H1 (cell line): ENCODE data around the gene CENPM. TPM values are rescaled to one million over a fixed set of nuclear protein-coding genes. Genes with fewer than 3 reads are reported as not detected.

ENCODE experiments used
- CTCF ChIA-PET: fragments of 300-600 bp; sonication (Branson Sonifier 250); formaldehyde crosslinking; loops from one replicate; lab custom pipeline; 2021; ENCODE audit not compliant: partially characterized antibody; lab: Charles Lee
- POLR2A ChIA-PET: fragments of 300-600 bp; sonication (Branson Sonifier 250); formaldehyde crosslinking; loops from one replicate; lab custom pipeline; 2021; ENCODE audit warnings: inconsistent platforms; ENCODE audit not compliant: partially characterized antibody; lab: Charles Lee
- DNase-seq, 2 experiments: peaks; one replicate each; pipeline versions ENCODE4 v3.0.0 to v3.0.0-alpha.2; 2010 to 2022; ENCODE audit warnings: low spot score in 2 of 2, low read depth in 1 of 2, mixed read lengths in 1 of 2
- FAIRE-seq: peaks from 2 replicates; lab custom pipeline; 2011; peaks lifted over from hg19 to GRCh38; lab: Jason Lieb, UNC
- H2AFZ ChIP-seq: 2 replicates; pipeline ENCODE4 v1.8.1; 2012; ENCODE audit warnings: low read length, inconsistent platforms
- H2AK5ac ChIP-seq: 2 replicates; pipeline ENCODE4 v1.6.1; 2013; ENCODE audit warnings: low read depth, low read length
- H2BK120ac ChIP-seq: replicated peaks from 2 replicates; pipeline ENCODE3; 2013; ENCODE audit warnings: low read depth, low read length, inconsistent platforms
- H2BK12ac ChIP-seq: 2 replicates; pipeline ENCODE4 v1.6.1; 2013; ENCODE audit warnings: low read depth, low read length
- H2BK15ac ChIP-seq: 2 replicates; pipeline ENCODE4 v1.6.1; 2013; ENCODE audit warnings: low read length
- H2BK20ac ChIP-seq: 2 replicates; pipeline ENCODE4 v1.6.1; 2013; ENCODE audit warnings: low read length
- H2BK5ac ChIP-seq: 2 replicates; pipeline ENCODE4 v1.6.1; 2013; ENCODE audit warnings: low read depth, low read length
- H3K14ac ChIP-seq: 2 replicates; pipeline ENCODE4 v1.6.1; 2013; ENCODE audit warnings: inconsistent platforms; ENCODE audit not compliant: insufficient read length
- H3K18ac ChIP-seq: 2 replicates; pipeline ENCODE4 v1.6.1; 2013; ENCODE audit warnings: low read length; ENCODE audit errors: extremely low read depth
- H3K23ac ChIP-seq: 2 replicates; pipeline ENCODE4 v1.6.1; 2013; ENCODE audit warnings: inconsistent platforms; ENCODE audit not compliant: insufficient read length
- H3K23me2 ChIP-seq: 2 replicates; pipeline ENCODE4 v1.6.1; 2013; ENCODE audit warnings: low read depth, low read length
- H3K27ac ChIP-seq: 2 replicates; pipeline ENCODE4 v1.6.1; 2011; ENCODE audit warnings: low read depth, low read length, inconsistent platforms
- H3K27me3 ChIP-seq, 4 experiments: replicated peaks in 1 of 4; 1 replicate in 1 of 4; 2 replicates in 3 of 4; pipeline versions ENCODE4 v1.6.1 to v1.8.1; 2011 to 2013; ENCODE audit warnings: low read length in 3 of 4, mild to moderate bottlenecking in 3 of 4, inconsistent platforms in 2 of 4, mixed read lengths in 2 of 4, moderate library complexity in 1 of 4; ENCODE audit not compliant: control insufficient read depth in 3 of 4, insufficient read depth in 3 of 4; ENCODE audit errors: extremely low read depth in 1 of 4
- H3K36me3 ChIP-seq, 4 experiments: 2 replicates each; pipeline versions ENCODE4 v1.6.1 to v1.8.1; 2011 to 2013; ENCODE audit warnings: mild to moderate bottlenecking in 4 of 4, low read length in 3 of 4, moderate library complexity in 2 of 4, control low read depth in 1 of 4, inconsistent platforms in 1 of 4; ENCODE audit not compliant: insufficient read depth in 4 of 4, control insufficient read depth in 2 of 4
- H3K4ac ChIP-seq: replicated peaks from 2 replicates; pipeline ENCODE3; 2013; ENCODE audit warnings: low read length, low read depth, mixed read lengths, inconsistent platforms; ENCODE audit not compliant: insufficient read length
- H3K4me1 ChIP-seq, 4 experiments: replicated peaks in 1 of 4; 1 replicate in 1 of 4; 2 replicates in 3 of 4; pipeline versions ENCODE4 v1.6.1 to v1.8.1; 2011 to 2013; ENCODE audit warnings: low read length in 3 of 4, inconsistent platforms in 2 of 4, mixed read lengths in 1 of 4; ENCODE audit not compliant: insufficient read depth in 4 of 4, control insufficient read depth in 3 of 4
- H3K4me2 ChIP-seq, 2 experiments: 2 replicates each; pipeline versions ENCODE4 v1.6.1 to v1.8.1; 2011 to 2013; ENCODE audit warnings: low read depth in 2 of 2, low read length in 2 of 2, control low read depth in 1 of 2, inconsistent platforms in 1 of 2, mild to moderate bottlenecking in 1 of 2; ENCODE audit not compliant: insufficient read depth in 1 of 2
- H3K4me3 ChIP-seq, 4 experiments: fragments of 200-600, 300-600 bp in 1 of 4; sonication (generic), shearing (Covaris generic), sonication (Bioruptor Twin) in 1 of 4; 2 replicates each; pipeline versions ENCODE4 v1.5.1 to v1.8.1; 2011 to 2016; ENCODE audit warnings: low read length in 4 of 4, low read depth in 3 of 4, control low read depth in 2 of 4, inconsistent platforms in 2 of 4, mild to moderate bottlenecking in 2 of 4, mixed read lengths in 1 of 4, moderate library complexity in 1 of 4; ENCODE audit not compliant: insufficient read depth in 2 of 4; ENCODE audit errors: extremely low read depth in 1 of 4
- H3K56ac ChIP-seq: replicated peaks from 2 replicates; pipeline ENCODE3; 2013; ENCODE audit warnings: low read depth, mild to moderate bottlenecking, mixed read lengths, low read length, inconsistent platforms; ENCODE audit not compliant: insufficient read length
- H3K79me1 ChIP-seq: 2 replicates; pipeline ENCODE4 v1.6.1; 2013; ENCODE audit warnings: low read depth, low read length, control low read depth
- H3K79me2 ChIP-seq, 2 experiments: 2 replicates each; pipeline versions ENCODE4 v1.6.1 to v1.8.1; 2012 to 2013; ENCODE audit warnings: low read length in 2 of 2, mild to moderate bottlenecking in 2 of 2, inconsistent platforms in 1 of 2; ENCODE audit not compliant: insufficient read depth in 2 of 2, control insufficient read depth in 1 of 2
- H3K9ac ChIP-seq, 4 experiments: replicated peaks in 1 of 4; 1 replicate in 1 of 4; 2 replicates in 3 of 4; pipeline versions ENCODE4 v1.6.1 to v1.8.1; 2011 to 2013; ENCODE audit warnings: low read depth in 3 of 4, low read length in 3 of 4, control low read depth in 2 of 4, mild to moderate bottlenecking in 2 of 4, moderate library complexity in 2 of 4, inconsistent platforms in 1 of 4; ENCODE audit errors: extremely low read depth in 1 of 4
- H3K9me3 ChIP-seq, 2 experiments: 2 replicates each; pipeline versions ENCODE4 v1.6.1 to v1.8.1; 2012 to 2013; ENCODE audit warnings: mild to moderate bottlenecking in 2 of 2, moderate library complexity in 2 of 2, control low read depth in 1 of 2, inconsistent platforms in 1 of 2, low read depth in 1 of 2, low read length in 1 of 2, mixed read lengths in 1 of 2; ENCODE audit not compliant: insufficient read depth in 2 of 2
- H4K20me1 ChIP-seq, 2 experiments: replicated peaks in 1 of 2; 2 replicates each; pipeline versions ENCODE3 to v1.8.1; 2011 to 2013; ENCODE audit warnings: inconsistent platforms in 2 of 2, low read length in 2 of 2, mild to moderate bottlenecking in 1 of 2; ENCODE audit not compliant: insufficient read depth in 2 of 2, control insufficient read depth in 1 of 2
- H4K5ac ChIP-seq: 2 replicates; pipeline ENCODE4 v1.6.1; 2013; ENCODE audit warnings: low read length, low read depth, mixed read lengths, inconsistent platforms; ENCODE audit not compliant: insufficient read length
- H4K8ac ChIP-seq: 2 replicates; pipeline ENCODE4 v1.8.0; 2013; ENCODE audit warnings: mild to moderate bottlenecking, moderate library complexity, low read length, inconsistent platforms; ENCODE audit not compliant: insufficient read depth; ENCODE audit errors: extremely low read depth
- H4K91ac ChIP-seq: replicated peaks from 2 replicates; pipeline ENCODE3; 2013; ENCODE audit warnings: low read length, mixed read lengths, inconsistent platforms; ENCODE audit not compliant: insufficient read length
- ASH2L ChIP-seq: fragments of 200-600, 300-600 bp; sonication (generic); IDR thresholded peaks from one replicate; pipeline ENCODE4 v1.7.1; 2017; ENCODE audit warnings: low read length
- BRCA1 ChIP-seq: IDR thresholded peaks from 2 replicates; pipeline ENCODE4 v1.6.1; 2012; ENCODE audit warnings: low read depth, low read length, improper control_type of control experiment
- EGR1 ChIP-seq: IDR thresholded peaks from 2 replicates; pipeline ENCODE4 v1.6.1; 2011; ENCODE audit warnings: low read depth, low read length, borderline replicate concordance
- EZH2 ChIP-seq: fragments of 200-600 bp; sonication (generic); IDR thresholded peaks from 2 replicates; pipeline ENCODE4 v1.7.1; 2012; ENCODE audit warnings: low read depth, mild to moderate bottlenecking, moderate library complexity, low read length, inconsistent platforms; ENCODE audit not compliant: severe bottlenecking
- TEAD4 ChIP-seq: IDR thresholded peaks from 2 replicates; pipeline ENCODE4 v1.6.1; 2012; ENCODE audit warnings: low read depth, low read length, inconsistent platforms, mixed read lengths
- WGBS, 2 experiments: shearing (Covaris generic) in 1 of 2; methylation state at CpG; one replicate each; pipeline versions ENCODE4 v1.1.6 to v1.1.7; 2013 to 2015; ENCODE audit warnings: low lambda C conversion rate in 2 of 2, mixed read lengths in 2 of 2, inconsistent platforms in 1 of 2, low coverage in 1 of 2, missing lambda C conversion rate in 1 of 2; ENCODE audit not compliant: insufficient replicate concordance in 2 of 2, insufficient coverage in 1 of 2, insufficient read length in 1 of 2; ENCODE audit errors: extremely low coverage in 1 of 2, missing lambda C conversion rate in 1 of 2; 5-methylcytosine and 5-hydroxymethylcytosine counted together
- polyA plus RNA-seq, 7 experiments: library from polyadenylated mRNA; depleted of rRNA in 3 of 7; stranded (reverse) in 5 of 7; unstranded in 2 of 7; fragments of >200 nt in 5 of 7; fragments of 200-250 nt in 2 of 7; gene quantifications; 1 replicate in 5 of 7; 2 replicates in 1 of 7; 4 replicates in 1 of 7; pipeline versions ENCODE4 v1.2.1 to v1.2.3, GENCODE V29; 2011 to 2013; ENCODE audit warnings: missing spikeins in 2 of 7, mixed read lengths in 2 of 7
- total RNA-seq: library from RNA; stranded (reverse); fragmentation: NEBNext Ultra II Directional; extraction: Animal tissue kit (Norgen Biotek cat#: 25700); gene quantifications from 2 replicates; pipeline ENCODE4 v1.2.1, GENCODE V29; 2021

Gene CENPM
- total and polyA plus RNA-seq, 2 of the 8 experiments (the other 6 are each of a cell fraction or from before 2014, with no cell fraction given): 32.0 to 80.4 TPM

- Histone ChIP-seq H3K9ac (no peak overlapping the region), H3K27ac (no peak overlapping the region), H2AFZ (no peak overlapping the region), H2BK120ac (no peak overlapping the region), H3K79me1 (peaks cover 11% of the 10 kb centered on the region), H3K56ac (no peak overlapping the region), H3K36me3 (peaks cover 24 to 46% (median 42%) of the 10 kb centered on the region in 4 experiments), H3K4me1 (peaks cover 5 to 10% (median 6%) of the 10 kb centered on the region in 4 experiments), H3K18ac (no peak overlapping the region), H4K8ac (no peak overlapping the region), H2BK12ac (no peak overlapping the region), H3K4ac (no peak overlapping the region), H3K4me2 (no peak overlapping the region), H3K4me3 (no peak overlapping the region), H3K79me2 (peaks cover 0 to 9% of the 10 kb centered on the region in 2 experiments; a peak in 1 of 4 replicates), H2BK5ac (no peak overlapping the region), H2AK5ac (no peak overlapping the region), H2BK20ac (no peak overlapping the region), H4K20me1 (peaks cover 10 to 18% of the 10 kb centered on the region in 2 experiments), H2BK15ac (no peak overlapping the region), H4K91ac (no peak overlapping the region), H4K5ac (no peak overlapping the region), H3K27me3 (no peaks in the 10 kb centered on the region), H3K9me3 (no peaks in the 10 kb centered on the region), H3K23me2 (peaks cover 8% of the 10 kb centered on the region), H3K23ac (no peak overlapping the region), H3K14ac (no peak overlapping the region)
- ChIA-PET POLR2A (interaction anchor here (0.8 to 1.8 kb wide), 4 partner anchors 9 to 38 kb away, joined by 3 to 10 read pairs (median 4); no protein-coding TSS in a partner anchor), CTCF (interaction anchor here (0.7 to 2.2 kb wide), 8 partner anchors 11 to 246 kb away, joined by 3 to 17 read pairs (median 3); partner anchors contain the start of genes MEI1 and TNFRSF13C)
- FAIRE-seq (no peak), DNase-seq (no peak)
- WGBS, 2 experiments: 86% methylated on average over 9 of the region's 9 CpGs; no CpG with 5 or more reads in 1 of the 2 experiments
- TF ChIP-seq EZH2 (no peak), EGR1 (no peak), TEAD4 (no peak), BRCA1 (no peak), ASH2L (no peak)
These were observed 3.2 kb downstream of the CENPM start for GRCh38 chr22:41943661-41944209.
